ENCODE measurements around the gene MOB1A. TPM values are rescaled to one million over a fixed set of nuclear protein-coding genes. Genes with fewer than 3 reads are reported as not detected.

The MOB1A gene
- total and polyA plus RNA-seq, 2 of the 8 experiments (the other 6 are each of a cell fraction or from before 2014, with no cell fraction given), result 21.6 to 91.7 TPM

- Histone ChIP-seq H4K5ac (ENCODE audit: insufficient read length, low read depth, low read length) (no peak overlapping the region), H3K9me3 (ENCODE audit: insufficient read depth in 2 of 2, low read depth in 1 of 2, low read length in 1 of 2) (no peaks in the 10 kb centered on the region), H3K4me1 (replicated peaks in 1 of 4; ENCODE audit: control insufficient read depth in 3 of 4, insufficient read depth in 4 of 4, low read length in 3 of 4) (peaks cover 0 to under 1% (median 0%) of the 10 kb centered on the region in 4 experiments; a peak in 1 of 7 replicates), H3K79me1 (ENCODE audit: low read depth, low read length) (no peaks in the 10 kb centered on the region), H2AK5ac (ENCODE audit: low read depth, low read length) (no peak overlapping the region), H2BK5ac (ENCODE audit: low read depth, low read length) (no peak overlapping the region), H3K36me3 (ENCODE audit: control insufficient read depth in 2 of 4, insufficient read depth in 4 of 4, low read length in 3 of 4) (peaks cover 0 to 33% (median 15%) of the 10 kb centered on the region in 4 experiments; a peak in 6 of 8 replicates), H2BK120ac (replicated peaks; ENCODE audit: low read depth, low read length) (no peak overlapping the region), H3K9ac (replicated peaks in 1 of 4; ENCODE audit: extremely low read depth in 1 of 4, low read depth in 3 of 4, low read length in 3 of 4) (no peak overlapping the region), H3K79me2 (ENCODE audit: control insufficient read depth in 1 of 2, insufficient read depth in 2 of 2, low read length in 2 of 2) (no peaks in the 10 kb centered on the region), H3K4me2 (ENCODE audit: insufficient read depth in 1 of 2, low read depth in 2 of 2, low read length in 2 of 2) (no peak overlapping the region), H3K23ac (ENCODE audit: insufficient read length) (no peak overlapping the region), H4K8ac (ENCODE audit: extremely low read depth, insufficient read depth, low read length) (no peak overlapping the region), H3K56ac (replicated peaks; ENCODE audit: insufficient read length, low read depth, low read length) (no peak overlapping the region), H2BK20ac (ENCODE audit: low read length) (no peak overlapping the region), H4K91ac (replicated peaks; ENCODE audit: insufficient read length, low read length) (no peak overlapping the region), H3K4me3 (ENCODE audit: extremely low read depth in 1 of 4, insufficient read depth in 2 of 4, low read depth in 3 of 4, low read length in 4 of 4) (no peak overlapping the region), H3K14ac (ENCODE audit: insufficient read length) (no peak overlapping the region), H2BK15ac (ENCODE audit: low read length) (no peak overlapping the region), H3K4ac (replicated peaks; ENCODE audit: insufficient read length, low read depth, low read length) (no peak overlapping the region), H3K23me2 (ENCODE audit: low read depth, low read length) (no peaks in the 10 kb centered on the region), H3K18ac (ENCODE audit: extremely low read depth, low read length) (no peak overlapping the region), H3K27me3 (replicated peaks in 1 of 4; ENCODE audit: control insufficient read depth in 3 of 4, extremely low read depth in 1 of 4, insufficient read depth in 3 of 4, low read length in 3 of 4) (no peaks in the 10 kb centered on the region), H2BK12ac (ENCODE audit: low read depth, low read length) (no peak overlapping the region), H4K20me1 (replicated peaks in 1 of 2; ENCODE audit: control insufficient read depth in 1 of 2, insufficient read depth in 2 of 2, low read length in 2 of 2) (peaks cover 0 to 5% of the 10 kb centered on the region in 2 experiments), H3K27ac (ENCODE audit: low read depth, low read length) (no peak overlapping the region), H2AFZ (ENCODE audit: low read length) (no peak overlapping the region)
- 94% methylated on average over 6 of the region's 6 CpGs; no CpG with 5 or more reads in 1 of the 2 experiments for WGBS, 2 experiments (ENCODE audit: extremely low coverage in 1 of 2, insufficient coverage in 1 of 2, insufficient read length in 1 of 2, insufficient replicate concordance in 2 of 2, low coverage in 1 of 2, low lambda C conversion rate in 2 of 2, missing lambda C conversion rate in 1 of 2)
- FAIRE-seq (no peak), DNase-seq (ENCODE audit: low read depth in 1 of 2, low spot score in 2 of 2) (no peak)
- ChIA-PET POLR2A (ENCODE audit: partially characterized antibody) (interaction anchor here (0.6 to 72.1 kb wide), 10 partner anchors 8 to 241 kb away, joined by 3 to 2699 read pairs (median 4); partner anchors contain the start of genes BOLA3, MOB1A and MTHFD2), CTCF (ENCODE audit: partially characterized antibody) (no interaction called here)
- TF ChIP-seq POLR2A (IDR thresholded peaks at IDR 0.05; ENCODE audit: control extremely low read depth in 1 of 2, low read depth in 2 of 2, low read length in 2 of 2) (peak in 1 of 2 experiments; percentile 4; a peak in 1 of 3 replicates), POLR2AphosphoS5 (IDR thresholded peaks at IDR 0.05; ENCODE audit: low read depth, low read length) (peak; percentile 57; the same call in 1 of the 2 replicates), JUND (IDR thresholded peaks at IDR 0.05; ENCODE audit: low read length) (no peak)
Observed at GRCh38 chr2:74221604-74222299, 43.1 kb upstream of the MOB1A start.

Data from H1 (cell line).